Lower leg skin (tissue), 3 donors: ENCODE results near the gene CREBBP.

ENCODE experiments used
- POLR2A ChIP-seq, 2 donors: fragments of 450-650 bp; IDR thresholded peaks; one replicate each; pipeline ENCODE4 v1.6.1; 2016 to 2017; ENCODE audit warnings: antibody characterized with exemption in 2 of 2, mild to moderate bottlenecking in 1 of 2, moderate library complexity in 1 of 2
- TF ChIP-seq, protein P1 (sequence below), 3 donors: fragments of 450-650 bp; IDR thresholded peaks; one replicate each; pipeline ENCODE4 v1.5.1; 2016; ENCODE audit warnings: antibody characterized with exemption in 3 of 3, mild to moderate bottlenecking in 3 of 3, moderate library complexity in 2 of 3

DNA sequence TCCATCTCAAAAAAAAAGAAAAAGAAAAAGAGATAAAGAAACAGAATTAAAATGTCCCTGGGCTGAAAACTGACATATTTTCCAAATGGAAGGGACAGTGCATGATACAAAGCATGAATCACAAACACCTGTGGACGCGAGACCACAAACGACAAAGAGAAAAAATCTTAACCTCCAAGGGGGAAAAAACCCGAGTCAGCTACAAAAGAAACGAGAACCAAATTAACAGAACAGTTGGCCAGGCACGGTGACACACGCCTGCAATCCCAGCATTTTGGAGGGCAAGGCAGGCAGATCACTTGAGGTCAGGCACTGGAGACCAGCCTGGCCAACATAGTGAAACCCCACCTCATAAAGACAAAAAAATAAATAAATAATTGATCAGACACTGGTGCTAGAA lies 165.1 kb downstream of the CREBBP start:
- TF ChIP-seq, protein P1, sequence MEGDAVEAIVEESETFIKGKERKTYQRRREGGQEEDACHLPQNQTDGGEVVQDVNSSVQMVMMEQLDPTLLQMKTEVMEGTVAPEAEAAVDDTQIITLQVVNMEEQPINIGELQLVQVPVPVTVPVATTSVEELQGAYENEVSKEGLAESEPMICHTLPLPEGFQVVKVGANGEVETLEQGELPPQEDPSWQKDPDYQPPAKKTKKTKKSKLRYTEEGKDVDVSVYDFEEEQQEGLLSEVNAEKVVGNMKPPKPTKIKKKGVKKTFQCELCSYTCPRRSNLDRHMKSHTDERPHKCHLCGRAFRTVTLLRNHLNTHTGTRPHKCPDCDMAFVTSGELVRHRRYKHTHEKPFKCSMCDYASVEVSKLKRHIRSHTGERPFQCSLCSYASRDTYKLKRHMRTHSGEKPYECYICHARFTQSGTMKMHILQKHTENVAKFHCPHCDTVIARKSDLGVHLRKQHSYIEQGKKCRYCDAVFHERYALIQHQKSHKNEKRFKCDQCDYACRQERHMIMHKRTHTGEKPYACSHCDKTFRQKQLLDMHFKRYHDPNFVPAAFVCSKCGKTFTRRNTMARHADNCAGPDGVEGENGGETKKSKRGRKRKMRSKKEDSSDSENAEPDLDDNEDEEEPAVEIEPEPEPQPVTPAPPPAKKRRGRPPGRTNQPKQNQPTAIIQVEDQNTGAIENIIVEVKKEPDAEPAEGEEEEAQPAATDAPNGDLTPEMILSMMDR (IDR thresholded peaks at IDR 0.05) = no peak
- TF ChIP-seq POLR2A (IDR thresholded peaks at IDR 0.05) = no peak
